Kidney tubule cell (primary cell): Measurements from ENCODE around the gene FZD10.

ENCODE experiments used
- DNase-seq: peaks from one replicate; pipeline ENCODE4 v3.0.0-alpha.2; 2018; ENCODE audit warnings: low spot score

FZD10 gene

GRCh38 chr12:130179191-130179590 is 16.9 kb downstream of the FZD10 start:
- DNase-seq: no peak

GRCh38 chr12:130179621-130180020 is 17.4 kb downstream of the FZD10 start:
- DNase-seq: no peak

- DNase-seq: peak; percentile 9
These were observed 18.9 kb downstream of the FZD10 start for GRCh38 chr12:130181211-130181610.

GRCh38 chr12:130183585-130184370 is 21.5 kb downstream of the FZD10 start:
- DNase-seq: no peak

- no peak for DNase-seq
These were observed 22.3 kb downstream of the FZD10 start for GRCh38 chr12:130184404-130185090.

GRCh38 chr12:130185455-130186391 is 23.5 kb downstream of the FZD10 start:
- peak; percentile 54 for DNase-seq

- DNase-seq: peak; percentile 96
These were observed 24.5 kb downstream of the FZD10 start for GRCh38 chr12:130186651-130187268.

- peak; percentile 21 for DNase-seq
These were observed 30.5 kb downstream of the FZD10 start for GRCh38 chr12:130192642-130193345.

- no peak for DNase-seq
These were observed 31.9 kb downstream of the FZD10 start for GRCh38 chr12:130194154-130194553.

GRCh38 chr12:130195369-130195768 is 33.1 kb downstream of the FZD10 start:
- no peak for DNase-seq

- DNase-seq: no peak
These were observed 33.5 kb downstream of the FZD10 start for GRCh38 chr12:130195776-130196175.

GRCh38 chr12:130196827-130197226 is 34.6 kb downstream of the FZD10 start:
- no peak for DNase-seq

- no peak for DNase-seq
These were observed 35.9 kb downstream of the FZD10 start for GRCh38 chr12:130198026-130198662.

- DNase-seq: no peak
These were observed 36.4 kb downstream of the FZD10 start for GRCh38 chr12:130198663-130199060.

GRCh38 chr12:130199581-130200390 is 37.5 kb downstream of the FZD10 start:
- no peak for DNase-seq

- no peak for DNase-seq
These were observed 38.2 kb downstream of the FZD10 start for GRCh38 chr12:130200445-130200844.

- no peak for DNase-seq
These were observed 38.8 kb downstream of the FZD10 start for GRCh38 chr12:130201037-130201436.

GRCh38 chr12:130202201-130202600 is 39.9 kb downstream of the FZD10 start:
- no peak for DNase-seq

GRCh38 chr12:130203151-130203550 is 40.9 kb downstream of the FZD10 start:
- DNase-seq: no peak

- no peak for DNase-seq
These were observed 42.3 kb downstream of the FZD10 start for GRCh38 chr12:130204541-130204953.
